GM10266 (cell line): ENCODE data around the gene CRYGA.
"Not testable (repeated sequence)": the region's sequence is repeated elsewhere in the genome, so short reads cannot be mapped to it uniquely, and the experiment has no call there.

Source experiments
- DNase-seq: peaks from one replicate; pipeline ENCODE4 v3.0.0; 2012; ENCODE audit errors: extremely low spot score
- CTCF ChIP-seq: IDR thresholded peaks from 2 replicates; pipeline ENCODE4 v1.5.1; 2012; ENCODE audit warnings: mild to moderate bottlenecking, low read depth; ENCODE audit not compliant: control insufficient read depth, insufficient read depth; ENCODE audit errors: missing control alignments

Gene CRYGA

GRCh38 chr2:208130712-208131110, 32.7 kb downstream of the CRYGA start:
- TF ChIP-seq CTCF: no peak
- no peak for DNase-seq

- no peak for DNase-seq
- TF ChIP-seq CTCF: no peak
Observed at GRCh38 chr2:208129744-208130711, 33.4 kb downstream of the CRYGA start, which contains the start of gene CRYGC. TSS of gene CRYGC (minus strand) at chr2:208129828. CDS start at chr2:208129792, 36 bp downstream.

DNA sequence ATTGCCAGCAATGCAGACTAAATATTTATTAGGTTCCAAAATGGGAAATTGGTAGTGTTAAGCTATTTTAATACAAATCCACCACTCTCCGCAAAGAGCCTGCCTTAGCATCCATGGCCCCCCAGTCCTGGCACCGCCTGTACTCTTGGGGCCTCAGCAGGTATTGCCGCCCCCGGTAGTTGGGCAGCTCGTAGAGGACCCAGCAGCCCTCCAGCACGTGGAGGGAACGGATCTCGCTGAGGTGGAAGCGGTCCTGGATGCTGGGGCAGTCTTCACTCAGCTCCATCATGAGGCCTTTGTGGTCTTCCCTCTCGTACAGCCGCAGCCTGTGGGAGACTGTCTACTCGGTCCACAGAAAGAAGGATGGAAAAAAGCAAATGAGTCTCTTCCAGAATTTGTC, 35.3 kb downstream of the CRYGA start:
- TF ChIP-seq CTCF: no peak
- DNase-seq: no peak

DNA sequence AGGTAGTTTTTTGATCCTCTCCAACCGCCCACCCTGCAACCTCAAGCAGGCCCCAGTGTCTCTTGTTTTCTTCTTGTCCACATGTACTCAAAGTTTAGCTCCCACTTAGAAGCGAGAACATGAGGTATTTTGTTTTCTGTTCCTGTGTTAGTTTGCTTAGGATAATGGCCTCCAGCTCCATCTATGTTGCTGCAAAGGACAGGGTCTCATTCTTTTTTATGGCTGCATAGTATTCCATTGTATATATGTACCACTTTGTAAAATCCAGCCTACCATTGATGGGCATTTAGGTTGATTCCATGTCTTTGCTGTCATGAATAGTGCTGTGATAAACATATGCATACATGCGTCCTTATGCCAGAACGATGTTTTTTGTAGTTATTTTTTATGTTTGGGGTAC, 36.3 kb downstream of the CRYGA start:
- DNase-seq: no peak
- no peak for TF ChIP-seq CTCF

- TF ChIP-seq CTCF: no peak
- no peak for DNase-seq
Observed at GRCh38 chr2:208125251-208125650, 38.1 kb downstream of the CRYGA start.

DNA sequence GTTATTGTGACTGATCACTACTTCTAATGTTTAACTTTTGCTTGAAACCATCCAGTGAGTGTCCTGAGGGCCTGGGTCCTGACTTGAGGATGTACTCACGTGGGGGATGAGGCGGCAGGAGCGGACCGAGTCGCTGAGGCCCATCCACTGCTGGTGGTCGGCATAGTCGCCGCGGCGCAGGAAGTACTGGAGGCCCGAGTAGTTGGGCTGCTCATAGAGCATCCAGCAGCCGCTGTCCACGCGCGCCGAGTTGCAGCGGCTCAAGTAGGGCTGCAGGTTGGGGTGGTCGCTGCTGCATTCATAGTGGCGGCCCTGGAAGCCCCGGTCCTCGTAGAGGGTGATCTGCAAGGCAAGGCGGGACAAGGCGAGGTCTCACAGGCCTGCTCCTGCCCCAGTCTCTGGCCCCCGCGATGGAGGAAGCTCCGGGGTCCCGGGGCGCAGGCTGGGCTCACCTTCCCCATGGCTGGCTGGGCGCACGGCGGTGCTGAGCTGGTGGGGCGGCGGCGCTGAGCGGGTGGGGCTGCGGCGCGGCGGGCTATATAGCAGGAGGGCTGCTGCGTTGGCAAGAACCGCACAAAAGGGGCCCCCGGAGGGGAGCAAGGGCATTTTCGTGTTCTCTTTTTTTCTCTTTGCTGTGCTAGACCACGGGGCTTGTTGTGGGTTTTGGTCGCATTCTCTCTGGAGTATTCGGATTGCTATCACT, 39.2 kb downstream of the CRYGA start, which contains the start of gene CRYGD:
Gene CRYGD, minus strand, starts transcription at position 512 of the 703 bp plus-strand sequence. Its CDS starts 51 bp downstream, at position 461.
- DNase-seq: not testable (repeated sequence)

- no peak for TF ChIP-seq CTCF
- DNase-seq: no peak
Observed at GRCh38 chr2:208122248-208122647, 41.1 kb downstream of the CRYGA start.
